Left colon (tissue), 2 donors: ENCODE data around the gene NTF4. TPM values are rescaled to one million over a fixed set of nuclear protein-coding genes. Genes with fewer than 3 reads are reported as not detected.
A peak's percentile ranks its signal among the peaks of the same experiment; 100 is the strongest.

Experiments
- ATAC-seq: fragments of 200-7000 bp; cut with Tn5 transposase; one replicate; pipeline ENCODE4 v1.9.1; 2020; ENCODE audit warnings: mild to moderate bottlenecking, moderate library complexity
- DNase-seq, 2 donors: peaks; one replicate each; pipeline ENCODE4 v3.0.0-alpha.2; 2020
- intact Hi-C, 2 donors: fragments of 100-400 bp; cut with DNase I in 1 of 2; cut with micrococcal nuclease in 1 of 2; formaldehyde crosslinking; loops; one replicate each; pipeline versions ENCODE4 v1.11.2 to v1.14.0; 2022; cut with DNase I, micrococcal nuclease
- long read RNA-seq: library from polyadenylated mRNA; unstranded; transcript quantifications from one replicate; pipeline ENCODE4 v2.0.0, GENCODE V29; 2021
- total RNA-seq, 2 donors: library from RNA; stranded (reverse); fragmentation: NEBNext Ultra II Directional; extraction: Animal tissue kit (Norgen Biotek cat#: 25700); gene quantifications; one replicate each; pipeline ENCODE4 v1.2.1, GENCODE V29; 2021
- donor health status: DM: no; HTN: no; CAD: no.
- donor health status: DM: yes; HTN: yes; CAD: no.

Gene NTF4, protein sequence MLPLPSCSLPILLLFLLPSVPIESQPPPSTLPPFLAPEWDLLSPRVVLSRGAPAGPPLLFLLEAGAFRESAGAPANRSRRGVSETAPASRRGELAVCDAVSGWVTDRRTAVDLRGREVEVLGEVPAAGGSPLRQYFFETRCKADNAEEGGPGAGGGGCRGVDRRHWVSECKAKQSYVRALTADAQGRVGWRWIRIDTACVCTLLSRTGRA
- total RNA-seq, result not detected
- long read RNA-seq, result 0 reads

DNA sequence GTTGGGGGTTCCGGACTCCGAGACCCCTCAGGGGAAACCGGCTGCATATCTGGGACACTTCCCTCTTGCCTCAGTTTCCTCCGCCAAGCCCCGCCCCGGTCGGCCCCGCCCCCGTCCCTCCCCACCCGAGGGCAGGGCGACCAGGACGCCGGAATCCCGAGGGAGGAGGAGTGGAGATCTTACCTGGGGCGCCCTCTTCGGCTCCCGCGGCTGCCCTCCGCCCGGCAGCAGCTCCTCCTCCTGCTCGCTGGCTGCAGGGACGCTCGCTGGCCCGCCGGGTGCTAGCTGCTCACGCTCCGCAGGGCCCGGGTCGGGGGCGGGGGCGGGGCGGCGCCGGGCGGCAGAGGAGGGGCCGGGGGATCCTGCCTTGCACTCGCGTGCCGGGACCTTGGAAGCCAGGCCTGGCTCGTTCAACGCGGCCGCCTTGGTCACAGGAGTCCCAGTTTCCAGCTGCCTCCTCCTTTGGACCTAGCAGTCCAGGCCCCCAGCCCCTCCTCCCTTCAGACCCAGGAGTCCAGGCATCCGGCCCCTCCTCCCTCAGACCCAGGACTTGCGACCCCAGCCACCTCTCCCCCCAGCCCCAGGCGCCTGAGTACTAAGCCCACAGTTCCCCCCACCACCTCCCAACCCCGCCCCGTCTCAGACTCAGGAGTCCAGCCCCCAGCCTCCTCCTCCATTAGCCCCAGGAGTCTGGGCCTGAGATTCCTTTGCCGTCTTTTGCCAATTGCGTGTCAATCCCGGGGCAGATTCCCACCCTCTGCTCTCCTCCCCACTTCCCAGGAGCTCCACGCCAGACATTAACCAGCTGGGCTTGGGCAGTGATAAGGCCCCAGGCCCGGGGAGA, at the start of gene NTF4:
NTF4 (minus strand) TSS at position 51 of the 844 bp plus-strand sequence. CDS start 2,821 bp downstream, outside the sequence.
- DNase-seq (peak in 1 of 2 donors; percentile 23), ATAC-seq (peak; percentile 78)
- intact Hi-C loops, result no loop called here

DNA sequence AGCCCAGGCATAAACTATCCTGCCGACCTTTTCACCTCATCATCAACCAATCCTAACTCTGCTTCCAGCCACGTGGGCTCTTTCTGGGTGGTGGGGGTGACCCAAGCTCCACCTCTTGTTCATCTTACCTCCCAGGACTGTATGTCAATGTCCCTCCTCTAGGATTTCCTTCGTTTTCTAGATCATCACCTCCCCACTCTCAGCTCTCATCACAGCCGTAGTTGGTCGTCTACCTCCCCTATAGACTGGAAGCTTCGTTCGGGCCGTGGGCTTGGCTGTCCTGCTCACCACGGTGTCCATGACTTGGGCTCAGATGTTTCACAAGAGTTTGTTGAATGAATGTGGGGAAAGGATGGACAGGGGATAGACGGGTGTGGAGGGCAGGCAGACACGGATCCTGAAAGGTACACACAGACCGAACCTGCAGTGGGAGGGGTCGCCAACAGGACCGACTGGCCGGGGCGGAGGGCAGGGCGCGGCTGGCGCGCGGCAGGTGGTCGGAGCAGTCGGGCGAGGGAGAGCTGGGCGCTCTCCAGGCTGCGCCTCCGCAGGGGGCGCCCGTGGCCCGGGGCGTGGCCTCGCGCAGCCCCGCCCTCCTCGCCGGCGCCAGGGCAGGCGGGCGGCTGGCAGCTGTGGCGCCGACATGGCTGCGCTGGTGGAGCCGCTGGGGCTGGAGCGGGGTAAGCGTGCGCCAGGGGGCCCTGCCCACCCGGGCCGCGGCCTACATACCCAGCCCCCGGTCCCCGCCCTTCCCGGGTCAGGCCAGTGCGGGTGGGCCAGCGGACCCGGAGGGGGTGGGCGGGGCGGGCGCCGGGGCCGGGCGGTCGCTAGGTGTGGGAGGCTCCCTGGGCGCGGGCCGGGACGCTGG, 49.4 kb upstream of the NTF4 start, which contains the start of gene LIN7B:
LIN7B (plus strand) TSS at position 609 of the 868 bp plus-strand sequence; CDS start at position 644, 35 bp downstream.
- intact Hi-C loops, result no loop called here
- ATAC-seq (peak; percentile 59), DNase-seq (peak; percentile 47 to 71)

DNA sequence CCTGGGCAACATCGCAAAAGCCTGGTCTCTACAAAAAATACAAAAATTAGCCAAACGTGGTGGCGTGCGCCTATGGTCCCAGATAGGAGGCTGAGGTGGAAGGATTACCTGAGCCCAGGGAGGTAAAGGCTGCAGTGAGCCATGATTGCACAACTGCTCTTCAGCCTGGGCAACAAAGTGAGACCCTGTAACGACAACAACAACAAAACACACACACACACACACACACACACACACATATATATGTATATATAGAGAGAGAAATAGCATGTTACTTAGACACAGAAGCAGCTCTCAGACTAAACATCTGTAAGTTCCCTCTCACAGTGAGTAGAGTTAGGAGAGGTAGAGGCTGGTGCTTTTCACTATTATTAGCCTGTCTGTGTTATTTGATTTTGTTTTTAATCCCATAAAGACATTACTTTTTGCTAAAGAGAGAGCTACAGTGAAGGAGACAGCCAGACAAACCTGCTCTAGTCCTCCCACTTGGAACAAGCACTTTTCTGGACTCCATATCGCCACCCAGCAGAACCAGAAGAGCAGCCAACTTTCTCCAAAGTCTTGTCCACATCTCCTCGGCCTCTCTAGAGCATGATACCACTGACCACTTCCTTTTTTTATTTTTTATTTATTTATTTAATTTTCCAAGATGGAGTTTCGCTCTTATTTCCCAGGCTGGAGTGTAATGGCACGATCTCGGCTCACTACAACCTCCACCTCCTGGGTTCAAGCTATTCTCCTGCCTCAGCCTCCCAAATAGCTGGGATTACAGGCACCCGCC, 46.8 kb upstream of the NTF4 start:
- ATAC-seq (no peak), DNase-seq (no peak)
- intact Hi-C loops, result no loop called here

DNA sequence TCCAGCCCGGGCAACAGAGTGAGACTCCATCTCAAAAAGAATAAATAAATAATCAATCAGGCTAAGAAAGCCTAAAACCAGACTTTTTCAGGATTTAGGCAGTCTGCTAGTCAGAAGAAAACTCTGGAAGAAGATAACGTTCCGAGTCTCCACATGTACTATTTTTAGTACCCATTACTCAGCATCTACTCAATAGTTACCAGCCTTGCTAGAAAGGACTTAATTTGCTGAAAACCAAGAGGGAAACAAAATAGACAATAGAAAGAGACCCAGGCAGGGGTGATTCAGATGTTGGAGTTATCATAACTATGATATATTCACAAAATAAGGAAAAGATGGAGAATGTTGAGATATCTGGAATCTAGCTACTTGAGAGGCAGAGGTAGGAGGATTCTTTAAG, 45.9 kb upstream of the NTF4 start:
- no peak for ATAC-seq
- intact Hi-C loops, result no loop called here

DNA sequence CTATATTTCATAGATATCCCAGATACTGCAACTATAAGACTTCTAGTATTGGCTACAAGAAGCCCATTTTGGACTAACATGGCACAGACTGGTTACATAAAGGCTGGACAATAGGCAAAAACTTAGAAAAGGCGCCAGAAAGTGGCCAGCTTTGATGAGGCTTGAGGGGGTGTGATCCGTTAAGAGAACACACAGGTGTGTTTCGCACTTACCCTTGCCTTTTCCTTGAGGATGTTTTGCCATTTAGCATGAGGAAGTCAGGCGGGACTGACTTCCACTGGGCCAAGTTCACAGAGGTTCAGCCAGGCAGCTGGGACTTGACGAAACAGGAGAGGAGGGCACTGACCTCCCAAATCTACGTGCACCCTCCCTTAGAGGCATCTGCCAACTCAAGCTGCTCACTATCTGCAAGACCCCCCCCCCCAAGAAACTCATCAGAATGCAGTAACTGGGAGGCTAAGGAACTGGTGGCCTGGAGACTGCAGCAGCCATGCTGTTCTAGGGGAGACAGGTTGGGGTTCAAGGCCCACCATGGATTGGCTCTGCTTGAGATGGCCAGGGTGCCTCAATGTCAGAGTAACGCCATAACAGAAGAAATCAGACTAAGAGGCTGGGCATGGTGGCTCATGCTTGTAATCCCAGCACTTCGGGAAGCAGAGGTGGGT, 45.1 kb upstream of the NTF4 start:
- no peak for ATAC-seq
- intact Hi-C loops, result loop anchor here in 1 of 2 donors (10.0 kb wide), 1 partner anchor 95 kb away; no protein-coding TSS in a partner anchor
- DNase-seq, result no peak

More for the DNA sequence above, 45.9 kb upstream of the NTF4 start:
- DNase-seq, result no peak

DNA sequence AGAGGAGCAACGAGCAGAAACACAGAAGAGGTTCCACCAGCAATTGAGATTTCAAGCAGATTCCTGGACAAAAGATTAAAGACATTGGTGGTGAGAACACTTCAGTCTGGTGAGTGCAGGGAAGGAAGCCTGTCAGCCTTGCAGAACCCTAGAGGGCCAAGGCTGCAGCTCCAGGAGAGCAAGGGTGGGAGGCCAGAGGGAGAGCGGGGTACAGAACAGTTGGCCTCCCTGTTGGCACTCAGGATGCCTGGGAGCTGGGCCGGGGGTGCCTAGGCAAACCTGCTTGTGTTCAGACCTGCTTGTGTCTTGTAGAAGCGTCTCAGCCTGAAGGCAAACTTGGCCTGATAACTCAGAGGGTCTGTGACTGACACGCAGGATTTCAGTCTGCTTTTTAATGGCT, 44.4 kb upstream of the NTF4 start:
- intact Hi-C loops, result loop anchor here in 1 of 2 donors (10.0 kb wide), 1 partner anchor 96 kb away; no protein-coding TSS in a partner anchor
- DNase-seq (no peak), ATAC-seq (no peak)

DNA sequence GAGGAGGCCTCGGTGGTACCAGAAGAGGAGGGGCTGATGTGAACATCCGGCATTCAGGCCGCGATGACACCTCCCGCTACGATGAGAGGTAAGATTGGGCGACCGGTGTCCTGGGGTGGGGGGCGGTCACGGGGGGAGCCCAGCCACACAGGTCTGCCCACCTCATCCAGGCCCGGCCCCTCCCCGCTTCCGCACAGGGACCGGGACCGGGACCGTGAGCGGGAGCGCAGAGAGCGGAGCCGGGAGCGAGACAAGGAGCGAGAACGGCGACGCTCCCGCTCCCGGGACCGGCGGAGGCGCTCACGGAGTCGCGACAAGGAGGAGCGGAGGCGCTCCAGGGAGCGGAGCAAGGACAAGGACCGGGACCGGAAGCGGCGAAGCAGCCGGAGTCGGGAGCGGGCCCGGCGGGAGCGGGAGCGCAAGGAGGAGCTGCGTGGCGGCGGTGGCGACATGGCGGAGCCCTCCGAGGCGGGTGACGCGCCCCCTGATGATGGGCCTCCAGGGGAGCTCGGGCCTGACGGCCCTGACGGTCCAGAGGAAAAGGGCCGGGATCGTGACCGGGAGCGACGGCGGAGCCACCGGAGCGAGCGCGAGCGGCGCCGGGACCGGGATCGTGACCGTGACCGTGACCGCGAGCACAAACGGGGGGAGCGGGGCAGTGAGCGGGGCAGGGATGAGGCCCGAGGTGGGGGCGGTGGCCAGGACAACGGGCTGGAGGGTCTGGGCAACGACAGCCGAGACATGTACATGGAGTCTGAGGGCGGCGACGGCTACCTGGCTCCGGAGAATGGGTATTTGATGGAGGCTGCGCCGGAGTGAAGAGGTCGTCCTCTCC, 43.2 kb upstream of the NTF4 start:
- no peak for DNase-seq
- ATAC-seq, result no peak
- intact Hi-C loops, result loop anchor here in 1 of 2 donors (10.0 kb wide), 1 partner anchor 97 kb away; no protein-coding TSS in a partner anchor

DNA sequence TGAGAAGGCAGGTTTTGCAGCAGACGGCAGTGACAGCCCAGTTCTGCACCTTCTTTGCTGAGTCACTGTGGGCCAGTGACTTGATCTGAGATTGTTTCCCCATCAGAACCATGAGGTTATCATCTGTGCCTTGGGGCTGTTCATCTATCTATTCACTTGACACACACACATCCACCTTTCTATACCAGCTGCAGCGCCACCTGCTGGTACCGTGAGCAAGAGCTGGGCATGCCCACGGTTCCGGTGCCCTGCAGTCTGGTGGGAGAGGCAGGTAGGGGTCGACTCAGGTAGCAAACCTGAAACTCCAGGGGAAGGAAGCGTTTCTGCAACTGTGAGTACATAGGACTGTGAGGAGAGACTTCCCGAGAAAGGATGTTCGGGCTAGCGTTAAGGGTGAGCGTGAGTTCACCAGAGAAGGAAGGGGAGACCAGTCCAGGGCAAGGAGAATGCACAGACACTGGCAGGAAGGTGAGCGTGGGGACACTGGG, 42.1 kb upstream of the NTF4 start:
- intact Hi-C loops, result loop anchor here in 1 of 2 donors (10.0 kb wide), 1 partner anchor 98 kb away; no protein-coding TSS in a partner anchor
- peak in 1 of 2 donors; percentile 79 for DNase-seq
- ATAC-seq, result peak; percentile 71

DNA sequence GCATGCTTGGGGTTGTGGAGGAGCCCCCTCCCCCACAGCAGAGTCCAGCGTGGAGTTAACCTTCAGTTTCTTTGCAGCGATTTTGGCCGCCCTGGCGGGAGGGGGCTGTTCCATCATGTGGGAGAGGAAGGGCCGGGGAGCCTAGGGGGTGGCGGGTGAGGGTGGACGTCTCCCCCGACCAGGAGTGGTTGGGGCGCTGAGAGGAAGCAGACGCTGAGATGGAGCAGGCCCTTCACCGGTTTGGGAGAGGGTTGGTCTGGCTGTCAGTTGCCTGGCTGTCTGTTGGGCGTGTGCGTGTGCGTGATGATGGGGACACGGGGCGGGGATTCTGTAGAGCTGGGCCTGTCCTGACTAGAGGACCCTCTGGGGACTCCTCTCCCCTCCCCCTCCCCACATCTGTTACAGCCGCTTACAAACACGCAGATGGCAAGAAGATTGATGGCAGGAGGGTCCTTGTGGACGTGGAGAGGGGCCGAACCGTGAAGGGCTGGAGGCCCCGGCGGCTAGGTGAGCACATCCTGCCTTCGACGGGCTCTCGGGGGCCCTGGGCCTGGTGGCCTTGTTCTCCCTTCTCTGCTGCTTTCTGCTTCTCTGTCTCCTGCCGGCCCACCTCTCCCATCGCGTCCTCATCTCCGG, 39.7 kb upstream of the NTF4 start:
- DNase-seq (no peak), ATAC-seq (no peak)
- intact Hi-C loops, result loop anchor here in 1 of 2 donors (10.0 kb wide), 1 partner anchor 100 kb away; no protein-coding TSS in a partner anchor

DNA sequence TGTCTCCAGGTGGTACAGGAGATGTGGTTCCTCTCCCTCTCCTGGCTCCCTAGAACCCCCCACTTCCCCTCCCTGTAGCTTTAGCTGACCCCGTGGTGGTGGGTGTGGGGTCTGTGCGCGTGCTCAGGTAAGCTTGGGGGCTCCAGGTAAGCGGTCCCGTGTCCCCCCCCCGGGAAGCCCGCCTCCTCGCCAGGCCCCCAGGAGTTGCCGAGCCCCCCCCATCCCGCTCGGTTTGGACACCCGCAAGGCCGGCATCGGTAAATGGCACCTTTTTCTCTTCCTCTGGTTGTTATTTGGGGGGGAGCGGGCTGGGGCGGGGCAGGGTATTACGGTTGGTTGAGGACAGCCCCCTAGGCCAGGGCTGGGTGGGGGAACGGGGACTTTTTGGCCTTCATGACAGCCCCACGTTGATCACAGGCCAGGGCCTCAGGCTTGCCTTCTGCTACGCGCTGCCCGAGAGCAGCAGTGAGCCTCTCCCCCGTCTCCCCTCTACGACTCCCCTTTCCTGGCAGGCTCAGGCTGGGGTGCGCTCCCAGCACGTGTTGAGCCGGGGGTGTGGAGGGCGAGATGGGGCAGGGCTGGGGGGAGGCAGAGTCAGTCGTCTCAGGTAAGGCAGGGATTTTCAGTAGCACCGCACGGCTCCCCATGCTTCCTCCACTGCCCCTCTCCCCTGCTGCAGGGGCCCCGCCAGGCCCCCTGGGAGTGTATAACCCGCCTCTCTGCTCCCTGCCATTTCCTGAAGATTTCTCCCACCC, 38.9 kb upstream of the NTF4 start:
- ATAC-seq, result no peak
- intact Hi-C loops, result loop anchor here in 1 of 2 donors (10.0 kb wide), 1 partner anchor 101 kb away; no protein-coding TSS in a partner anchor
- DNase-seq, result no peak

DNA sequence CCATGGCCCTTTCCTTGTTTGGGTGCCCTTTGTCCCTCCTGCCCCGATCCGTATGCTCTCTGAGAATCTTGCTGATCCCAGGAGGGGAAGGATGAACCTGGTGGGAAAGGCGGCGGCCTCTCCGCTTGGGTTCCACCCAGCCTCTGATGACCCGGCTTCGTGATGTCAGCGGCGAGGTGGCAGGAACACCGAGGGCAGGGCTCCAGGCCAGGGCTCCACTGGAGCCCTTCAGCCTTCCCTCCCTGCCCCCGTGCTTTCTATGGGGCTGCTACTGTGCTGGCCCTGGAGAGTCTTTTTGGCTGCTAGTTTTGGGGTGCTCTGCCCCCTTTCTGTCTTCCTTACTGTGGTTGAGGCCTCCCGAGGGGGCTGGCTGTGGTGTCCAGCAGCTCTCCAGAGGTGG, 37.7 kb upstream of the NTF4 start:
- intact Hi-C loops, result loop anchor here in 1 of 2 donors (10.0 kb wide), 1 partner anchor 102 kb away; no protein-coding TSS in a partner anchor
- ATAC-seq, result no peak
- DNase-seq, result no peak

DNA sequence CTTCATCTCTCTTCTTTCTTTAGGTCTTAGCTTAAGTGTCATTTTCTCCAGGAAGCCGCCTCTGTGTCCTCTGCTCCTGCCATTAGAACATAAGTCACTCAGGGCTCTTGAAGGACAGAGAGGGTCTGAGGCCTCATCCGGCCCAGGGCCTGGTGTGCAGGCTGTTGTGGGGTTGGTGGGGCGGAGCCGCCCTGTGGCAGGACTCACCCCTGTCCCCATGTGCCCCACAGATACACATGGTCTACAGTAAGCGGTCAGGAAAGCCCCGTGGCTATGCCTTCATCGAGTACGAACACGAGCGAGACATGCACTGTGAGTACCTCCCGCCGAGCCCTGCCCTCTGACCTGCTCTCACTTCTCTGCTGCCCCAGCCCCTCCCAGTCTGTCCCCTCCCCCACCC, 36.5 kb upstream of the NTF4 start:
- no peak for DNase-seq
- no peak for ATAC-seq
- intact Hi-C loops, result loop anchor here in 1 of 2 donors (10.0 kb wide), 1 partner anchor 104 kb away; no protein-coding TSS in a partner anchor

DNA sequence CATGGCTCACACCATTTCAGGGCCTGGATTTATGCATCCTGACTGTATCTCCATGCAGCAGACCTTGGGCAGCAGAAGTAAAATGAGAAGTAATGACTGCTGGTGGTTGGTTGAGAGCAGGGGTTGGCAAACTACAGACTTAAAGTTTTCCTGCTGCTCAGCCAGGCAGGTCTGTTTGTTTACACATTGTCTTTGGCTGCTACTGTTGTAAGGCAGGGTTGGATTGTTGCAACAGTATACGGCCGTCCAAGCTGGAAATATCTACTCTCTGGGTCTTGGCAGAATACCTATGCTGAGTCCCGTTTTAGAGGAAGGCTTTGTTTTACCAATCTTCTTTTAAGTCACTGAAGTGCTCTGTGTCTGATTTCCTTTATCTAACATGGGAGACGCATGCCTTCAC, 34.2 kb upstream of the NTF4 start:
- ATAC-seq (no peak), DNase-seq (no peak)
- intact Hi-C loops, result loop anchor here in 1 of 2 donors (5.0 to 10.0 kb wide), 2 partner anchors 49 to 96 kb away; no protein-coding TSS in a partner anchor

DNA sequence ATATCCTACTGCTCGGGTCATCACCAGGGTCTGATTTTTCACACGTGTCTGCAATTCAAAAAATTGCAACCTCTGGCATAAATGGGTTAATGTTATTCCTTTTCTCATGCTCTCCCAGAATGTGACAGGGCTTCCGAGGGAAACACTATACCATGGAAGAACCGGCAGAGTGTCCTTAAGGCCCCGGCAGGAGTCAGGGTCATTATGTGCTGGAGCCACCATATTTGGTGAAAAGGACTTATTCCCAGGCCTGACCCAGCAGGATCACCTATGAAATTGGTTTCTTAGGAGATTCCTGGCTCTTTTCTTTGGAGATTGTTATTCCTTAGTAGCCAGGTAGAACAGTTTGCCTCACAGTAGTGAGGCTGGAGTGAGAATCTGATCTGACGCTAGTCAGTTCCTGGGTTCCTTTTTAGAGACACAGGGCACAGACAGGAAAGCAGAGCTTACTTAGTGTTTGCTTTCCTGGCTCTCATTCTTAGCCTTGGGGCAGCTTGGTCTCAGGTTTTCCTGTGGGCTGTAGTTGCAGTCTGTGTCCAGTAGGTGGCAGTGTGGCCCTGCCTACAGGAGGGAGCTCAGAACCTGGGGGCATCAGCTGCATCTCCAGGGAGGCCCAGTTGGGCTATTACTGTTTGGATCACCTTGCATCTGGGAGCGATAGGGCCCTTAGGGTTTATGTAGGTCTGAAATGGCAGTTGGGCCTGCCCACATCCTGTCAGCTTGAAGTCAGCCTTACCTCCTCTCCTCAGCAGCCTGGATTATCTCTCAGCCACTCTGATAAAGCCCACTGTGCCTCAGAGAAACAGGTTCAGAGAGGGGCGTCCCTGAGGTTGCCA, 33.1 kb upstream of the NTF4 start:
- intact Hi-C loops, result loop anchor here in 1 of 2 donors (5.0 to 10.0 kb wide), 2 partner anchors 50 to 97 kb away; no protein-coding TSS in a partner anchor
- ATAC-seq (peak; percentile 79), DNase-seq (peak in 1 of 2 donors; percentile 67)
